CD4-positive, alpha-beta memory T cell (primary cell): ENCODE data around the gene CACNA2D1. TPM values are rescaled to one million over a fixed set of nuclear protein-coding genes. Genes with fewer than 3 reads are reported as not detected.

Experiments used
- CTCF ChIA-PET: fragments of 350-600 bp; sonication (Branson Sonifier 250); formaldehyde crosslinking; loops from one replicate; lab custom pipeline; 2021; ENCODE audit warnings: inconsistent platforms; ENCODE audit not compliant: partially characterized antibody; lab: Charles Lee
- POLR2A ChIA-PET: fragments of 350-600 bp; sonication (Branson Sonifier 250); formaldehyde crosslinking; loops from one replicate; lab custom pipeline; 2021; ENCODE audit not compliant: partially characterized antibody; lab: Charles Lee
- DNase-seq, 5 donors: peaks; one replicate each; pipeline versions ENCODE4 v3.0.0 to v3.0.0-alpha.2; 2020 to 2022; ENCODE audit warnings: mixed read lengths in 1 of 5
- H3K27ac ChIP-seq: one replicate; pipeline ENCODE4 v1.7.0; 2013; ENCODE audit warnings: low read depth, low read length
- H3K27me3 ChIP-seq: 2 replicates; pipeline ENCODE4 v1.7.0; 2013; ENCODE audit warnings: mild to moderate bottlenecking, low read length, moderate library complexity; ENCODE audit not compliant: insufficient read depth
- H3K36me3 ChIP-seq: 2 replicates; pipeline ENCODE4 v1.7.0; 2013; ENCODE audit warnings: mild to moderate bottlenecking, low read length, moderate library complexity; ENCODE audit not compliant: insufficient read depth
- H3K4me1 ChIP-seq: 2 replicates; pipeline ENCODE4 v1.7.0; 2013; ENCODE audit warnings: mild to moderate bottlenecking, low read length, moderate library complexity; ENCODE audit not compliant: insufficient read depth
- H3K4me3 ChIP-seq, 2 donors: one replicate each; pipeline ENCODE4 v1.7.0; 2013; ENCODE audit warnings: low read length in 2 of 2, mild to moderate bottlenecking in 1 of 2
- H3K9me3 ChIP-seq, 2 donors: one replicate each; pipeline ENCODE4 v1.7.0; 2013; ENCODE audit warnings: low read length in 2 of 2, control low read depth in 1 of 2; ENCODE audit not compliant: control insufficient read depth in 1 of 2
- H3K27ac Mint-ChIP-seq, 7 donors: one replicate each; pipeline ENCODE4 v1.8.0; 2020 to 2021; ENCODE audit warnings: mixed read lengths in 7 of 7, mild to moderate bottlenecking in 6 of 7, inconsistent platforms in 3 of 7, moderate library complexity in 3 of 7
- H3K27me3 Mint-ChIP-seq, 2 donors: one replicate each; pipeline ENCODE4 v1.8.0; 2020 to 2021; ENCODE audit warnings: mixed read lengths in 2 of 2
- H3K36me3 Mint-ChIP-seq, 2 donors: one replicate each; pipeline ENCODE4 v1.8.0; 2020 to 2021; ENCODE audit warnings: mixed read lengths in 2 of 2, inconsistent platforms in 1 of 2, mild to moderate bottlenecking in 1 of 2
- H3K4me1 Mint-ChIP-seq, 4 donors: one replicate each; pipeline ENCODE4 v1.8.0; 2020 to 2021; ENCODE audit warnings: mixed read lengths in 4 of 4, mild to moderate bottlenecking in 1 of 4
- H3K4me3 Mint-ChIP-seq, 8 donors: one replicate each; pipeline ENCODE4 v1.8.0; 2020 to 2021; ENCODE audit warnings: mixed read lengths in 8 of 8, mild to moderate bottlenecking in 7 of 8, moderate library complexity in 6 of 8, inconsistent platforms in 3 of 8
- H3K9me3 Mint-ChIP-seq, 8 donors: one replicate each; pipeline ENCODE4 v1.8.0; 2020 to 2021; ENCODE audit warnings: mixed read lengths in 8 of 8, mild to moderate bottlenecking in 5 of 8, inconsistent platforms in 3 of 8, moderate library complexity in 1 of 8
- intact Hi-C: fragments of 100-400 bp; cut with micrococcal nuclease; formaldehyde crosslinking; loops from one replicate; pipeline ENCODE4 v1.15.1; 2023
- polyA plus RNA-seq, 2 donors: library from polyadenylated mRNA; unstranded; fragments of 300-500 nt; fragmentation: Illumina TruSeq; gene quantifications; one replicate each; pipeline ENCODE4 v1.2.3, GENCODE V29; 2021
- total RNA-seq, 2 experiments: library from RNA; stranded (reverse); gene quantifications; one replicate each; pipeline ENCODE4 v1.2.3, GENCODE V29; 2021

Gene CACNA2D1
- total and polyA plus RNA-seq, 4 experiments from 2014 or later, result not detected

DNA sequence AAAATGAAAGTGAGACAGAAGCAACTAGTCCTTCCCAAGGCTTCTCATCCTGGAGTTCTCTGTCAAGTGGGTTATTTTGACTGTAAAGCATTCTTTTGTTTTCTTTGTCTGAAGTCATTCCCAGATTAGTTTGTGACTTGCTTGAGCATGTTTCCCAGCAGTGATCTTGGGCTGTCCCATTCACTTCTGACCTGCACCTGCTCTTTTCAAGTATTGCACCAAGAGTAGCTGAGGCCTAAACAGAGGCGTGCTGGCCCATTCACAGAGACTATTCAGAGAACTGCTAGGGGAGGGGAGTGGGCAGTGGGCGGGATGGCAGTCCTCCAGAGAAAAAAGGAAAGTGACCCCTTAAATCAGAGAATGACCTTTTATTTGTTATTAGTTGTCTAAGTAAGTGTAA is 61.3 kb downstream of the CACNA2D1 start:
- no peak for DNase-seq
- Mint-ChIP-seq H3K27ac (no peak overlapping the region), H3K36me3 (no peaks in the 10 kb centered on the region), H3K4me3 (no peak overlapping the region), H3K27me3 (no peaks in the 10 kb centered on the region), H3K9me3 (peaks cover 0 to 7% (median 0%) of the 10 kb centered on the region in 8 donors), H3K4me1 (no peaks in the 10 kb centered on the region)
- Histone ChIP-seq H3K4me3 (no peak overlapping the region), H3K27ac (no peak overlapping the region), H3K27me3 (no peaks in the 10 kb centered on the region), H3K36me3 (no peaks in the 10 kb centered on the region), H3K9me3 (no peaks in the 10 kb centered on the region), H3K4me1 (no peaks in the 10 kb centered on the region)
- CTCF ChIA-PET, result no interaction called here
- POLR2A ChIA-PET, result no interaction called here
- intact Hi-C loops, result no loop called here

DNA sequence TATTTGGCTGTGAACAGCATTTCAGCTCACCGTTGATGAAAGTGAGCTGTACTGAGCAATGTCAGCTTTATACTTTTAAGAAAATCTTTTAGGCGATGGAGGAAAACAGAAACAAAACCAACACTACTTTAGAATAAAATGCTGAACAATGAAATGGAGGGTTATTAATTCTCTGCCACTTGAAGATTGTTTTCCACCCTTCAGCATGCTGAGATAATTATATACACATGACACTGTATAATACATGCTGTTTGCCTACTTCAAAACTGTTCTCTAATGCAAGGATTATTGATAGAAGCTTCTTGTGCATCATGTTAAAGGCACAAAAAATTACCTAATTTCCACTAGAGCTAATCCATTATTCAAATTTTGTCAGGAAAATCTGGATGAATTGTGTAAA is 66.8 kb downstream of the CACNA2D1 start:
- no peaks in the 10 kb centered on the region for H3K36me3 Mint-ChIP-seq
- DNase-seq, result no peak
- H3K9me3 Mint-ChIP-seq, result peaks cover 0 to 7% (median 3%) of the 10 kb centered on the region in 8 donors
- no peaks in the 10 kb centered on the region for H3K27me3 Mint-ChIP-seq
- Histone ChIP-seq H3K4me3 (no peak overlapping the region), H3K27ac (no peak overlapping the region), H3K36me3 (no peaks in the 10 kb centered on the region), H3K9me3 (no peaks in the 10 kb centered on the region), H3K4me1 (no peaks in the 10 kb centered on the region), H3K27me3 (no peaks in the 10 kb centered on the region)
- ChIA-PET POLR2A (no interaction called here), CTCF (no interaction called here)
- no peak overlapping the region for H3K4me3 Mint-ChIP-seq
- no peak overlapping the region for H3K27ac Mint-ChIP-seq
- intact Hi-C loops, result no loop called here
- no peaks in the 10 kb centered on the region for H3K4me1 Mint-ChIP-seq

DNA sequence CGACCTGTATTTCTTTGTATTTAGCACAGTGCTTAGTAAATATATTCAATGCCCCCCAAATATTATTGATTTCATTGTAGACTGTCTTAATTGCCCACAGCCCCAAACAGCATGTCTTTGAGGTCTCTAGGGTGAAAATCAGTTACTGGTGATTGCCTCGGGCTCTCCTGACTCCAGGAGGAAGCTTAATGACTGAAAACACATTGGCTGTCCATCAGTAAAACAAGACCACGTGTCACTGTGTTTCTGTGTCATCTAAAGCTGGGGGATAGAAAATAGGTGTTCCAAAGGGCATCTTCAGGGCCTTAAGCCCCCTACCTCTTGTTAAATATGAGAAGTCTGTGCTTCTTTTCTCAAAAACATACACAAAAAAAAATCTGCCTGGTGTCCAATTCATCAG is 67.9 kb downstream of the CACNA2D1 start:
- Histone ChIP-seq H3K36me3 (no peaks in the 10 kb centered on the region), H3K27ac (no peak overlapping the region), H3K4me3 (no peak overlapping the region), H3K4me1 (no peaks in the 10 kb centered on the region), H3K9me3 (no peaks in the 10 kb centered on the region), H3K27me3 (no peaks in the 10 kb centered on the region)
- H3K4me3 Mint-ChIP-seq, result no peak overlapping the region
- POLR2A ChIA-PET, result no interaction called here
- DNase-seq, result no peak
- intact Hi-C loops, result no loop called here
- H3K4me1 Mint-ChIP-seq, result no peaks in the 10 kb centered on the region
- no peak overlapping the region for H3K27ac Mint-ChIP-seq
- CTCF ChIA-PET, result no interaction called here
- H3K27me3 Mint-ChIP-seq, result no peaks in the 10 kb centered on the region
- no peaks in the 10 kb centered on the region for H3K36me3 Mint-ChIP-seq
- H3K9me3 Mint-ChIP-seq, result peaks cover 0 to 7% (median 3%) of the 10 kb centered on the region in 8 donors

DNA sequence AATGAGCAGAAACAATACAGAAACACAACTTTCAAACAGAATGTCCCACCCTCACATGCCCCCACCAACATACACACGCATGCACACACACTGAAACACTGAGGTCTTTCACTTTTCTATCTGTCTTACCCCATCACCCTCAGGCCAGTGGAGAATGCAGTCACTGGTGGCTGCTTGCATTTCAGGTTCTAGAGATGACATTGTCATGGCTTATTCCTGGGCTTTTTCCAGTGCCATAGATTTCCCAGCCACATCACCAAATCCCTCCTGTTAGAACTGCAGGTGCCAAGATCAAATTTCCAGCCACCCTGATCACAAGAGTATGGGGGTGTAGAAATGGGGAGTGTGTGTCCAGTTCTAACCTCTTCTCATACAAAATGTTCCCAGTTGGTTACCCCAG is 68.4 kb downstream of the CACNA2D1 start:
- no peaks in the 10 kb centered on the region for H3K27me3 Mint-ChIP-seq
- H3K27ac ChIP-seq, result no peak overlapping the region
- intact Hi-C loops, result no loop called here
- peak overlapping the region in 1 of 8 donors; percentile 52 for H3K4me3 Mint-ChIP-seq
- H3K9me3 ChIP-seq, result no peaks in the 10 kb centered on the region
- DNase-seq, result no peak
- H3K4me3 ChIP-seq, result no peak overlapping the region
- H3K4me1 Mint-ChIP-seq, result no peaks in the 10 kb centered on the region
- H3K36me3 ChIP-seq, result no peaks in the 10 kb centered on the region
- no peaks in the 10 kb centered on the region for H3K4me1 ChIP-seq
- H3K27me3 ChIP-seq, result no peaks in the 10 kb centered on the region
- ChIA-PET CTCF (no interaction called here), POLR2A (no interaction called here)
- H3K36me3 Mint-ChIP-seq, result no peaks in the 10 kb centered on the region
- peaks cover 0 to 7% (median 3%) of the 10 kb centered on the region in 8 donors for H3K9me3 Mint-ChIP-seq
- no peak overlapping the region for H3K27ac Mint-ChIP-seq

DNA sequence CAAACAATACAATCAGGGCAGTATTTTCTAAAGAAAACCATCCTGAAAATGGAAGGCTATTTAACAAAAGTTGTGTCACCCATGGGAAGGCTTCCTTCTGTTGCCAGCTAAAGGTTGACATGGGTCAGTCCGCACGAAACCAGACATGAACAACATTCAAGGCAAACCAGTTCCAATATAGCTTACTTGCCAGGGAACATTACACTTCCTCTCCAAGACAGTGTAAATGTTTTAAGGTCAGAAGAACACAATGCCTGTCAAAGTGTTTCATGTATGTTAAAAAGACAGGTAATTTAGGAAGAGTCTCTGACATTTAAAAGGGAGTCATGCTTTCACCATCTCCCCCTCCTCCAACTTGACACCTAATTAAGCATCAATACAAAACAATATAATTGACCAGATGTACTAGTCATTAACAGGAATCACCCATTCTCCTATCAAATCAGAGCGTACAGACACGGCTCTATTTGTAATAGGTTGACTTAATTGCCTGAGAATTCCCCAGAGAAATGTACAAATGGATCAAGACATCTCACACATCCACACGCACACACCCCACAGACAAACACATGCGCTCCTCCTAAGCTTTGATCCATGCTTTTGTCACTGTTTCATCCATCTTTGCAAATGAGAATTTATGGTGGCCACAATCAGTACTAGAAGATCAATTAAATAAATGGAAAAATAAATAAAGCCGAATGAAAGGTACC is 69.5 kb downstream of the CACNA2D1 start:
- Histone ChIP-seq H3K4me1 (no peaks in the 10 kb centered on the region), H3K27ac (no peak overlapping the region), H3K27me3 (no peaks in the 10 kb centered on the region), H3K9me3 (no peaks in the 10 kb centered on the region), H3K4me3 (no peak overlapping the region), H3K36me3 (no peaks in the 10 kb centered on the region)
- H3K27ac Mint-ChIP-seq, result no peak overlapping the region
- no peaks in the 10 kb centered on the region for H3K36me3 Mint-ChIP-seq
- CTCF ChIA-PET, result no interaction called here
- no peaks in the 10 kb centered on the region for H3K4me1 Mint-ChIP-seq
- no peak overlapping the region for H3K4me3 Mint-ChIP-seq
- intact Hi-C loops, result no loop called here
- no peak for DNase-seq
- POLR2A ChIA-PET, result no interaction called here
- H3K27me3 Mint-ChIP-seq, result no peaks in the 10 kb centered on the region
- peaks cover 0 to 7% (median 3%) of the 10 kb centered on the region in 8 donors for H3K9me3 Mint-ChIP-seq

DNA sequence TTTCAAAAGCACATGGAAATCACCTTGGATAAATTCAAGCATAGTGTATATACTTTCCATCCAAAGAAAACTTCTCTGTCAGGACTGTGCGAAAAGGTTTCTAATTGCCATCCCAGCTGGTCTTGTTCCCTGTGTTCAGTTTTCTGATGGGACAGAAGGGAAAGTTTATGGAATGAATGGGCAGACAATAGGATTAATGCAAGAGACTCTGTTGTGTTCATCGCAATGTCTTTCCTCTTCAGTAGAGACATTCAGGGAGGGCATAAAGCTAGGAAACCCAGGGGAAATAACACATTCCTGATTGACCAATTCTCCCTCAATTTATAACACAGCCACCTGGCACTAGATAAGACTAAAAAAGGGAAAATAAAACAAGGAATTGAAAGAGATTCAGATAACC is 78.9 kb downstream of the CACNA2D1 start:
- no peak for DNase-seq

DNA sequence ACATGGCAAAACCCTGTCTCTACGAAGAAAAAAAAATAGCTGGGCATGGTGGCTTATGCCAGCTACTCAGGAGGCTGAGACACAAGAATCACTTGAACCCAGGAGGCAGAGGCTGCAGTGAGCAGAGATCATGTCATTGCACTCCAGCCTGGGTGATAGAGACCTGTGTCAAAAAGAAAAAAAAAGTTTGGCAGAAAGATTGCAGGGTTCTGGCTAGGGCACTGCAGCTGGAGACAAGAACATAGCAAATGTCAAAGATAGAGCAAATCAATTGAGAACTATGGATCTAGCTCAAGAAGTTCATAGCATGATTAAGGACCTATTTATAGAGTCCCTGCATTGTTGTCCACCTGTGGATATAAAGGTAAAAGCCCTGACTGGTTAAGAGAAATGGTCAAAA is 79.5 kb downstream of the CACNA2D1 start:
- intact Hi-C loops, result no loop called here
- DNase-seq, result no peak
- Mint-ChIP-seq H3K4me3 (no peak overlapping the region), H3K9me3 (peaks cover 0 to 15% (median 2%) of the 10 kb centered on the region in 8 donors), H3K27me3 (no peaks in the 10 kb centered on the region), H3K27ac (no peak overlapping the region), H3K4me1 (no peaks in the 10 kb centered on the region), H3K36me3 (no peaks in the 10 kb centered on the region)
- Histone ChIP-seq H3K4me3 (no peak overlapping the region), H3K9me3 (no peaks in the 10 kb centered on the region), H3K27ac (no peak overlapping the region), H3K27me3 (no peaks in the 10 kb centered on the region), H3K4me1 (no peaks in the 10 kb centered on the region), H3K36me3 (no peaks in the 10 kb centered on the region)
- CTCF ChIA-PET, result no interaction called here
- POLR2A ChIA-PET, result no interaction called here

More for the DNA sequence above, 78.9 kb downstream of the CACNA2D1 start:
- Mint-ChIP-seq H3K4me1 (no peaks in the 10 kb centered on the region), H3K36me3 (no peaks in the 10 kb centered on the region), H3K4me3 (no peak overlapping the region), H3K9me3 (peaks cover 0 to 12% (median 2%) of the 10 kb centered on the region in 8 donors), H3K27me3 (no peaks in the 10 kb centered on the region), H3K27ac (no peak overlapping the region)
- H3K27ac ChIP-seq, result no peak overlapping the region
- POLR2A ChIA-PET, result no interaction called here
- intact Hi-C loops, result no loop called here
- H3K4me3 ChIP-seq, result no peak overlapping the region
- CTCF ChIA-PET, result no interaction called here
- no peaks in the 10 kb centered on the region for H3K36me3 ChIP-seq
- H3K27me3 ChIP-seq, result no peaks in the 10 kb centered on the region
- H3K9me3 ChIP-seq, result no peaks in the 10 kb centered on the region
- no peaks in the 10 kb centered on the region for H3K4me1 ChIP-seq
